AG10803 (cell line): ENCODE measurements around the gene ELOF1.

ENCODE experiments used
- DNase-seq: peaks from one replicate; pipeline ENCODE4 v3.0.0; 2010; ENCODE audit warnings: low read depth
- H3K4me3 ChIP-seq: 2 replicates; pipeline ENCODE4 v1.5.1; 2011; ENCODE audit warnings: mild to moderate bottlenecking, low read length, control low read depth
- TF ChIP-seq, protein P1 (sequence below): conservative IDR thresholded peaks from 2 replicates; pipeline ENCODE4 v1.5.1; 2011; ENCODE audit warnings: mild to moderate bottlenecking, low read length, control low read depth, inconsistent platforms

Gene ELOF1

DNA sequence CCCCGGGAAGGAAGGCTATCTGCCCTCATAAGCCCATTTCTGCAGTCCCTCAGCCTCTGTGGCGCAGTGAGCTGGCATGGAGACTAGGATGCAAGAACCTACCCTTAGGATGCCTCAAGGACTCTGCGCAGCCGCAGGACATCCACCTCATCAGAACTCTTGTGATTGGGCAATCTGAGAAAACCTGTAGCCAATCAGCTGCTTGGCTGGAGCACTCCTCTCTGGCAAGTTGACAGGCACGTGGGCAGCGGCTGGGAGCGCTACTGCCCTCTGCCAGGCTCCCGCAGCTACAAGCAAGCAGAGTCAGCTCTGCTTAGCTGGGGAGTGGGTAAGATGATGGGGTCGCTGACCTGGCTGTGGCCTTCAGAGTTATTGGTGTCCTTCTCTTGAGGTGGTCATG, 28.6 kb downstream of the ELOF1 start:
- DNase-seq = peak; percentile 59
- H3K4me3 ChIP-seq = no peak overlapping the region
- TF ChIP-seq, protein P1, sequence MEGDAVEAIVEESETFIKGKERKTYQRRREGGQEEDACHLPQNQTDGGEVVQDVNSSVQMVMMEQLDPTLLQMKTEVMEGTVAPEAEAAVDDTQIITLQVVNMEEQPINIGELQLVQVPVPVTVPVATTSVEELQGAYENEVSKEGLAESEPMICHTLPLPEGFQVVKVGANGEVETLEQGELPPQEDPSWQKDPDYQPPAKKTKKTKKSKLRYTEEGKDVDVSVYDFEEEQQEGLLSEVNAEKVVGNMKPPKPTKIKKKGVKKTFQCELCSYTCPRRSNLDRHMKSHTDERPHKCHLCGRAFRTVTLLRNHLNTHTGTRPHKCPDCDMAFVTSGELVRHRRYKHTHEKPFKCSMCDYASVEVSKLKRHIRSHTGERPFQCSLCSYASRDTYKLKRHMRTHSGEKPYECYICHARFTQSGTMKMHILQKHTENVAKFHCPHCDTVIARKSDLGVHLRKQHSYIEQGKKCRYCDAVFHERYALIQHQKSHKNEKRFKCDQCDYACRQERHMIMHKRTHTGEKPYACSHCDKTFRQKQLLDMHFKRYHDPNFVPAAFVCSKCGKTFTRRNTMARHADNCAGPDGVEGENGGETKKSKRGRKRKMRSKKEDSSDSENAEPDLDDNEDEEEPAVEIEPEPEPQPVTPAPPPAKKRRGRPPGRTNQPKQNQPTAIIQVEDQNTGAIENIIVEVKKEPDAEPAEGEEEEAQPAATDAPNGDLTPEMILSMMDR = peak; percentile 24; the same call in 1 of the 2 replicates

DNA sequence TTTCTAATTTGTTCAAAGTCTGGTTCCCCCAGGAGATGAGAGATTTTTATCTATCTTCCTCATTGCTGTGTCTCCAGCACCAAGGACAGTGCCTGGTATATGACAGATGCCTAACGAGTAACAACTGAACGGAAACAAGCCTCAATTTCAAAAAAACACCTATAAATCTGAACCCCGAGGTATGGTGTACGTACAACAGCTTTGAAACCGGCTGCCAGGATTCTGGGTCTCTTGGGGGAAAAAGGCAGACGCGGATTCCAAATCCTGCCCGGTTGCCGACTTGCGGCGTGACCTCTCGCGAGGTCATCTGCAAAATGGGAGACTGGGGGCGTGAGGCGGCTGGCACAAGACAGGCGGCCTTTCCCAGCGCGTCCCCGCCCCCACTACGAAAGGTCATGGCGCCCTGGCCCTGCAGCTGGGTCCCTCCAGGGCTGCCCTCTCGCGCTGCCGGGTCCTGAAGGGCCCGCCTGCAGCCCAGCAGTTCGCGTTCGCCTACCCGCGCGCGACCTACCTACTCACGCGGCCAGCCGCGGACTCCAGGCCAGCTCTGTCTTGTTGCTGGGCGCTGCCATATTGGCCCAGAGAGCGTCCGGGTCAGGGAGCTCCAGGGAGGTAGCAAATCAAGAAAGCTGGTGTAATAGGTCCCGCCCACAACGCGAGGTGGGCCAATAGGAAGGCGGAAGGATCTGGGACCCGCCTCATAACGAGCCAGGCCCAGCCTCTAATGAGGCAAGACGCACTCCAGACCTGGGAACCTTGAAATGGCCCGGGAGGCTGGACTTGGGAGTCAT, 30.3 kb downstream of the ELOF1 start, which contains the start of gene ECSIT:
TSS of gene ECSIT (minus strand) at position 584 of the 791 bp plus-strand sequence. CDS start 9,964 bp downstream, outside the sequence.
- TF ChIP-seq, protein P1 = no peak
- peak within 1 kb of the TSS; percentile 89 for H3K4me3 ChIP-seq
- DNase-seq = peak; percentile 99

DNA sequence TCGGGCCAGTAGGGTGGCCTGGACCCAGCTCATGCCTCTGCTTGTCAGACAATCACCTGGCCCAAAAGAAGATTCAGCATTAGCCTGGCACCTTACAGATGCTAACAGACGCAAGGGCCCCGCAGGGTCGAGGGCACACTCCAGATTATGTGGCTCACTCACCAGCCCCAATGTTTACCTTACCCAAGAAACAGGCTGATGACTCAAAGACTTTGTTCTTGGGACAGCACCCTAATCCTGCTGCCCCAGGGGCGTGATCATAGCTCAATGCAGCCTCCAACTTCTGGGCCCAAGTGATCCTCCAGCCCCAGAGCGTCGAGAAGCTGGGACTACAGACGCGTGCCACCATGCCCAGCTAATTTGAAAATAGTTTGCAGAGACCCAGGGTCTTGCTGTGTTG, 39.9 kb downstream of the ELOF1 start:
- no peak for DNase-seq
- TF ChIP-seq, protein P1 = no peak
- H3K4me3 ChIP-seq = no peak overlapping the region

DNA sequence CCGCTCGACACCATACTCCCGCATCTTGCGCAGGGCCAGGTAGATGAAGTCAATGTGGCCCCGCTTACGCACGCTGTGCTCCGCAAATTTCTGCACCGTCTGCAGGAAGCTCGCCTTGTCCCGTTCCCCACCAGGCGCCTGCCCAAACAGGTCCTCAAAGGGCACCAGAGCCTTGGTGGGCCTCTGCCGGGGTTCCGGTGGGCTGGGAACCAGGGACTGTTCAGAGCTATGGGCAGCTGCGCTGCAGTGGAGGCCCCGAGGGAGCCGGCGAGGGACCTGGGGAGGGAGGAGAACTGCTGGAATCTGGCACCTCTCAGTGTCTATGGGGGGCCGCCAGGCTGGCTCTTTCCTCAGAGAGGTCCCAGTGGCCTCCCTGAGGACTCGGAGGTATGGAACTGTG, 45.1 kb downstream of the ELOF1 start:
- no peak for DNase-seq
- no peak overlapping the region for H3K4me3 ChIP-seq
- TF ChIP-seq, protein P1 = no peak

DNA sequence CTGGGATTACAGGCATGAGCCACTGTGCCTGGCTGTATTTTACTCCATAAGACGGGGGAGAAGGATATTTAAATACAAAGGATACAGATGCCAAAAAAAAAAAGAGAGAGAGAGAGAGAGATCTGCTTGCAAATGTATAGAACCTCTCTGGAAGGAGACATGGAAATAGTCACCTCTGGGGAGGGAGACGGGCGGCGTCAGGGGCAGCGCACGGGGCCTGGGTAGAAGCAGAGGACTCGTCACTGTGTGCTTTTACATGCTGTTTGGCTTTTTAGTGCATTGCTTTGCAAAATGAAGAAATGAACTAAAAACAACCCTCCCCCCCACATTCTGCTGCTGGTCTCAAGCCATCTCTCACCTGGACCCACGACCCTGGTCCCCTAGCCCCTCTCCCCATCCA, 48.6 kb downstream of the ELOF1 start:
- DNase-seq = no peak
- H3K4me3 ChIP-seq = no peak overlapping the region
- TF ChIP-seq, protein P1 = no peak

DNA sequence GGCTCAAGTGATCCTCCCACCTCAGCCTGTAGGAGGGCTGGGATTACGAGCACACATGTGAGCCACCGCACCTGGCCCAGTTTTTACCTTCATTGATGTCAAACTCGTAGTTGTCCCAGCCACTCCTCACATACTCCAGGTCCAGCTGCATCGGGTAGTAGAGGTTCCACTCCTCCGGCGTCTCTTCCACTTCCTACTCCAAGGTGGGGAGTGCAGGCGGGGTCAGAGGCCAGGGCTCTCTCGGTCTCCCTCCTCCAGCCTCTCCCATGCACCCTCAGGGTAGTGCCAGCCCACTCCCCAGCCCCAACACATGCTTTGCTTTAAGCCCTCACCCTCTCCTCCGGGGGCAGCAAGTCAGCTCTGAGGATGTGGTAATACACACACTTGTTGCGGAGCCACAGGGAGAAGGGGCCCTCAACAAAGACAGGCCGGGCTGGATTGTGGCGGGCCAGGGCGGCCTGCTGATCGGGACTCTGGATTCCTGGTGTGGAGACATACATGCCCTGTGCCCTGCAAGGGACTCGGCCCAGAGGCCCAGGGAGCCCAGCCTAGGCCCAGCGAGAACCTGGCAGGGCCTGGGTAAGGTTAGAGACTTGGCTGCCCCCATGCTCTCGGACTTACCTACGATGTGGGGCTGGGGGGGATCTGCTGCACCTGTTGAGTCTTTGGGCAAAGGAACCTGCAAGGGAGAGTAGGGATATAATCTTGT, 51.5 kb downstream of the ELOF1 start:
- TF ChIP-seq, protein P1 = no peak
- no peak for DNase-seq
- H3K4me3 ChIP-seq = no peak overlapping the region
